HG02840 (cell line): ENCODE data around the gene APH1A.
"Not testable (repeated sequence)": the region's sequence is repeated elsewhere in the genome, so short reads cannot be mapped to it uniquely, and the experiment has no call there.

Experiments used
- ATAC-seq: cut with Tn5 transposase; IDR thresholded peaks from one replicate; pipeline ENCODE4 v1.9.1; 2021; ENCODE audit warnings: mild to moderate bottlenecking, moderate library complexity, moderate number of reproducible peaks; ENCODE audit not compliant: unreplicated experiment, low FRiP score

Gene APH1A

DNA sequence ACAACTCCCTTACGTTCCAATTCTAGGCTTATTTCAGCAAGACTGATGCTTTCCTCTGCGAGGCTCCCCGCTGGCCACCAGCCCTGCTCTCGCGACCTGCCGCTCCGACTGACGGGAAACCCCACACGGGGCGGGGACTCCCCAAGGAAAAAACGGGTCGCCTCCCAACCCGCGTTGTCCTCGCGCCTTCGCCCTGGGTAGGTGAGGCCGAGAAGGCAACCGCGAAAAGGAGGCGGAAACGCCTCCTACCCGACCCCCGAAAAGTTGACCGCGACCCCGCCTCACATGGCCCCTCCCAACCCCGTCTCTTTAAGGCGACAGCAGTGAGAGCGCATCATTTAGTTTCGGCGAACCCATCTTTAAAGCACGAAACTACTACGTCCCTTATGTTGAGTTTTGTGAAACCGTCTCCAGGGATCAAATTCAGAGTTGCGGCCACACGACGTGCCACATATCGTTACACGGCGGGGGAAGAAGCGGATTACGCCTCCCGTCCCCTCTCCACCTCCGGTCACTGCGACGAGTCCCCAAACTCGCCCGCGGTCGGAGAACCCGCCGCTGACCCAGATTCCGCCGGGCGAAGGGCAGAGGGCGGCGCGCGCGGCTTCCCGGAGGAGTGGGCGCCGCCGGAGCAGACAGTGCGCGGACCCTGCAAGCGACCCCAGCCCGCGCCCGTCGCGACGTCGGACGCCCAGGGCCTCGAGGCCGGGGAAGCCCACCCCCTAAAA, 34.1 kb downstream of the APH1A start:
- ATAC-seq, result peak; percentile 52

DNA sequence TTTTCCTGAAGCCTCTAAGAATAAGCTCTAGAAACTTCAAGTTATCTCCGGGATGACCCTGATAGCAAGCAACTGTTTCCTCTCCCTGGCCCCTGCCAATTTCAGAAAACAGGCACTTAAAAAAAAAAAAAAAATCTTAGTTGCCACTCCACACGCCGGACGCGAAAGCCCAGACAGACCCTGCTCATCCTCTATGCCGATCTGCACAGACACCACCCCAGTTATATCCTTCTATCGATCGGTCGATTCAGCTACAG, 34.6 kb downstream of the APH1A start:
- ATAC-seq, result no peak

DNA sequence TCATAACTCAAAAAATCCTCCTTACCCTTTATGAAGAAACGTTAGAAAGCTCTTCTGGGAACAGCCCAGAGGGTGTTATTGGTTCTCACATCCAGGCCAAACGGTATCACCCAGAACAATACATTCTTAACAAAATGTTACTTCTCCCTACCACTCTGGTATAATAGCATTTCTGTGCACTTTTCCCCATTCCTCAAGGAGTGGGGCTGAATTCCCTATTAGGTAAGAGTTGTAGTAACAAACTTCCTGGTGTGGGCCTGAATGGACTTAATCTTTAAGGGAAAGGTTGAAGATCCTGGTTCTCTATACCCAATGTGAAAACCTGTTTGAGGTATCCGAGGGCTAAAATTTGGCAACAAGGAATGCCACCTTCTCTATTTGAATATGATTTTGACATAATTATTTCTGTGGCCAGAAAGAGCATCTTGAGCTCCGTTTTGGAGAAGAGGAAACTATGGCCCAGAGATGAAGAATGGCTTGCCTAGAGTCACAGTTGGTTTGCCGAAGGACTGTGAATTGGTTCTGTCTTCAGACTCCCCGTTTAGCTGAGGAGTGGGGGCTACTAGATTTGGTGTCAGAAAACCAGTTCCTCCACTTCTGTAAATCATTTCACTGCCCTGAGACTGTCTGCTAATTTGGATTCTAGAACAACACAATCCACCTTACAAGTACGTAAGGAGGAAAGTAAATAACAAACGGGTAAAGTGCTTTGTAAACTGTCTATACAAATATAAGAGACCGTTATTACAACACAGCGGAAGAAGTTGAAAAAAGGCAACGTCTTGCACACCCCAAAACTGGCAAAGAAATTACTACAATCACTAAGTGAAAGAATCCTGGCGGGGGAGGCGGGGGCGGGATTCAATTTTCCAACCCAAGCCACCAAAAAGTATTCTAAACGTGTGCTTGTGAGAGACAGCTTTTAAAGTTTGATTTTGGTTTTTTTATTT, 35.2 kb downstream of the APH1A start:
- no peak for ATAC-seq

DNA sequence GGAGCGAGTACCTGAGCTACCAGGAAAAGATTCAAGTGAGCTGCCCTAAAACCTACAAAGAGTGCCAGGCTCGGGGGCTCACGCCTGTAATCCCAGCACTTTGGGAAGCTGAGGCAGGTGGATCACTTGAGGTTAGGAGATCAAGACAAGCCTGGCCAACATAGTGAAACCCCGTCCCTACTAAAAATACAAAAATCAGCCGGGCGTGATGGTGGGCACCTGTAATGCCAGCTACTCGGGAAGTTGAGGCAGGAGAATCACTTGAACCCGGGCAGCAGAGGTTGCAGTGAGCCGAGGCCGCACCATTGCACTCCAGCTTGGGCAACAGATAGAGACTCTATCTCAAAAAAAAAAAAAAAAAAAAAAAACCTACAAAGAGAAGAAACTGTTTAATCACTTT, 35.9 kb downstream of the APH1A start:
- not testable (repeated sequence) for ATAC-seq

DNA sequence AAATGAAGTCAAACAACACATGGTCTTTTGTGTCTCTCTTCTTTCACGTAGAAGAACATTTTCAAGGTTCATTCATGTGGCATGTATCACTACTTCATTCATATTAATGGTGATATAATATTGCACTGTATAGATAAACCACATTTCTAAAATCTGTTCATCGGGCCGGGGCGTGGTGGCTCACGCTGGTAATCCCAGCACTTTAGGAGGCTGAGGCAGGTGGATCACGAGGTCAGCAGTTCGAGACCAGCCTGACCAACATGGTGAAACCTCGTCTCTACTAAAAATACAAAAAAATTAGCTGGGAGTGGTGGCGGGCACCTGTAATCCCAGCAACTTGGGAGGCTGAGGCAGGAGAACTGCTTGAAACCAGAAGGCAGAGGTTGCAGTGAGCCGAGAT, 40.6 kb downstream of the APH1A start:
- not testable (repeated sequence) for ATAC-seq

DNA sequence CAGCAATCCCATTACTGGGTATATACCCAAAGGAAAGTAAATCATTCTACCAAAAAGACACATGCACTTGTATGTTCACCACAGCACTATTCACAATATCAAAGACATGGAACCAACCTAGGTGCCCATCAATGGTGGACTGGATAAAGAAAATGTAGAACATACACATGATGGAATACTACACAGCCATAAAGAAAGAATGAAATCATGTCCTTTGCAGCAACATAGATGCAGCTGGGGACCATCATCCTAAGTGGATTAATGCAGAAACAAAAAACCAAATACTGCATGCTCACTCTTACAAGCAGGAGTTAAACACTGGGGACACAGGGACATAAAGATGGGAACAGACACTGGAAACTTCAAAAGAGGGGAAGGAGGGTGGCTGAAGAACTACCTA, 41.6 kb downstream of the APH1A start:
- ATAC-seq, result no peak

DNA sequence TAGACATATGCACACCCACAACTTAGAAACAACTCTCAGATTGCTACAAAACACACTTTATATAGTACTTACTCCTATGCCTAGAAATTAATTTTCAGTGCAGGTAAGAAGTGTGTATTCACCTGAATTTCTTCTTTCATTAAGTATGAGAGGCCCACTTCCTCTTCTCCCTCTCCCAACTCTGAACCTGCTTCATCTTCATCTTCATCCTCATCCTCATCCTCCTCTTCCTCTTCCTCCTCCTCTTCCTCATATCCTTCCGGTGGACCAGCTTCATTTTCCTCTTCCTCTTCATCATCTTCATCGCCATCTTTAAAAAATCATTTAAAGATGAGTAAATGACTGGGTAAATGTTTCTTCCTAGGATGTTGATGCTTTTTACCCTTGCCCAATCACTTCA, 42.3 kb downstream of the APH1A start:
- ATAC-seq, result no peak

DNA sequence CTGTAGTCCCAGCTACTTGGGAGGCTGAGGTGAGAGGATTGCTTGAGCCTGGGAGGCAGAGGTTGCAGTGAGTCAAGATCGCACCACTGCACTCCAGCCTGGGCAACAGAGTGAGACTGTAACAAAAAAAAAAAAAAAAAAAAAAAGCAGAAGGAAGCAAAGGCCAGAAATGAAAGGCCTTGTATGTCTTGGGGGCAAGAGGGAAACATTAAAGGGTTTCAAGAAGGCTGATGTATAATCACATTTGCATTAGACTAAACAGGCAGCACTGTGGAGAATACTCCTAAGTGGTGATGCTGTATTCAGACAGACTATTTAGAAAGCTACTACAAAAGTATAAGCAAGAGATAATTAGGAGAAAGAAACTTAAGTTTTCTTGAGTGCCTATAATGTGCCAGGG, 43.3 kb downstream of the APH1A start:
- ATAC-seq, result no peak

DNA sequence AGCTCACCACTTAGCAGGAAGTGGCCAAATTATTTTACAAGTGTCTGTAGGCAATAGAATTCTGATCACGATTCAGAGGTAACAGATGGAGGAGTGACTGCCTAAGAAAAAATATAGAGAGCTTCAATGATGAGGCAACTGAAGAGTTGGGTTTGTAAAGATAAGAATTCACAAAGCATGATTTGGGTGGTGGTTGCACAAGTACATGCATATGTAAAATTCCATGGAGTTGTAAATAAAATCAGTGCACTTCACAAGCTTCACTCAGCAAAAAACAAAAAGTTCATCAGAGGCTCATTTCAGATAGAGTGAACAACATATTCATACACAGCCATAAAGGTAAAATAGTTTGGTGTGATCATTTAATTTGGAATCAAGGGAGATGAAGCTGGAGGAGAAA, 43.8 kb downstream of the APH1A start:
- no peak for ATAC-seq

DNA sequence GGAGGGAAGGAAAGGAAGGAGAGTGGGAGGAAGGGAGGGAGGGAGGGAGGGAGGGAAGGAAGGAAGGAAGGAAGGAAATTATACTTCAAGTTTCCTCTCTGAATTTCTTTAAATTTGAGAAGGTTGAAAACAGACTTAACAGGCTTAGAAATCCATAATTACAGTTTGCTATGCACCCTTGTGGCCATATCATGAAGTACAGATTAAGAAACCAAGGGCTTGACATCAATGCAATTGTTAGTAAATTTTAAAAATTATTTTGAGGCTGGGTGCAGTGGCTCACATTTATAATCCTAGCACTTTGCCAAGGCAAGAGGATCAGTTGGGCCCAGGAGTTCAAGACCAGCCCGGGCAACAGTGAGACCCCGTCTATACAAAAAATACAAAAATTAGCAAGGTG, 47.3 kb downstream of the APH1A start:
- ATAC-seq, result no peak

DNA sequence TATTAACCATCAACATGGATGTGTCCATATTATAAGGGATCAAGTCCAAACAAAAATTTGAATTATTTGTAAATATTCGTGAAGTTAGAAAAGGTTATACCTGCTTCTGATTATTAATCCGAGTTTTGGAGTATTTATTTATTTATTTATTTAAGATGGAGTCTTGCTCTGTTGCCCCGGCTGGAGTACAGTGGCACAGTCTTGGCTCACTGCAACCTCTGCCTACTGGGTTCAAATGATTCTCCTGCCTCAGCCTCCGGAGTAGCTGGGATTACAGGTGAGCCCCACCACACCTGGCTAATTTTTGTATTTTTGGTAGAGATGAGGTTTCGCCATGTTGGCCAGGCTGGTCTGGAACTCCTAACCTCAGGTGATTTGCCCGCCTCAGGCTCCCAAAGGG, 53.0 kb downstream of the APH1A start:
- ATAC-seq, result not testable (repeated sequence)
